ENCODE measurements around the gene FUT1.
"Not testable (repeated sequence)": the region's sequence is repeated elsewhere in the genome, so short reads cannot be mapped to it uniquely, and the experiment has no call there.

The FUT1 gene

DNA sequence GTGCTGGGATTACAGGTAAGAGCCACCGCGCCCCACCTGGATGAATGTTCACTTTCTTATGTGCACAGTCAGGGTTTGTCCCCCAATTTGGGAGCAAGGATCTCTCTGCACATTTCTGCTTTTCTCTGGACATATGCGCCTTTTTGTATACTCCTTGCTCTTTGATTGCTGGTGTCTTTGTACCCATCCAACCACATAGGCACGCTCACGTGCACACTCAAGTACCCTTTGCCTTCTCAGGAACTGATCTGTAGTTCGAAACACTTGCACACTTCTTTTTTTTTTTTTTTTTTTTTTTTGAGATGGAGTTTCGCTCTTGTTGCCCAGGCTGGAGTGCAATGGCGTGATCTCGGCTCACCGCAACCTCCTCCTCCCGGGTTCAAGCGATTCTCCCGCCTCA is 34.3 kb downstream of the FUT1 start:
- DNase-seq (ENCODE audit: low read depth in 2 of 2), result not testable (repeated sequence)

DNA sequence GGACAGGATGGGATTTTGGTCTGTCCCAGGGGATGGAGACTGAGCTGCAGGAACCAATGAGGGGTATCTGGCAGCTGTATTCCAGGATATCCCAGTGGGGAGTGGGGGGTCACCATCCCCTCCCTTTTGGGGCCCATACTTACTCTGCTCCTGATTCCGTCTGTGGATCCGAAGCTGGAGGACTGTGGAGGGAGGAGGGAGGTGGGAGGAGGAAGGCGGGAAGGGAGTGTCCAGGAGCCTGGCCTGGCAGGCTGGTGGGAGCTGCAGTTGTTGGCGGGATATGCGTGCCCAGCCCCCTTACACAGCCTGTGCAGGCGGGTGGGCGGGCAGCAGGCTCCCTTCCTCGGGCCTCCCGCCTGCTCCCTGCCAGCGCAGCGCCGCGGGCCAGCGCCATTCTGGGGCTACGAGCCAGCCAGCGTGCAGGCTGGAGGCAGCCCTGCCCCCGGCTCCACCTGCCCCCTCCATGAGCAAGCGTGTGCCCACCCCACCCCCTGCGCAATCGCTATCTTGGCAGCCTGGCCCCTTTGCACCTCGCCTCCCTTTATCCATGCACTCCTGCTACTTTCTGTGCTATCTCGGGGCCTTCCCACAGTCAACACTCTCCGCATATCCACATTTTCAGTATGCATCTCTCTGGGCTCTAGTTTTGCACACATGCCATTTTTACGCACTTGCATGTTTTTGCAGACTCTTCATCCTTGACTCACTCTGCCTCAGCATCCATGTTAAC is 35.7 kb downstream of the FUT1 start:
- DNase-seq (ENCODE audit: low read depth in 2 of 2), result no peak

DNA sequence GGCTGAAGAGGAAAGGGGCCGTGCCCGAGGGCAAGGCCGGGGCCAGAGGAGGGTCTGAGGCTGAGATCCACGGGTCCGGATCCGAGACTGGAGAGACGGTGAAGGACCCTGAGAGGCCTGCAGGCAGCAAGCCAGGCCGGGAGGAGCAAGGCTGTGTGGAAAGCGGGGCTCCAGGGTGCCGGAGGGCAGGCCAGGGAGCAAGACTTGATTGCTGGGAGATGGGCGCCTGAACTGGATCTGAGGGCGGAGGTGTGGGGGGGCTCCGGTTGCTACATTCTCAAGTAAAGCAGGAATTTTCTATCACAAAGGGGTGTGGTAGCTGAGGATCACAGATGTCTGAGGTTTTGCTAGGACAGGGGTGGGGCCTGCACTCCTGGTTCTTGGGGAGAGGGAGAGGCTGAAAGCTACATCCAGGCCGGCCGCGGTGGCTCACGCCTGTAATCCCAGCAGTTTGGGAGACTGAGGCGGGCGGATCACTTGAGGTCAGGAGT is 36.7 kb downstream of the FUT1 start:
- DNase-seq (ENCODE audit: low read depth in 2 of 2), result no peak

DNA sequence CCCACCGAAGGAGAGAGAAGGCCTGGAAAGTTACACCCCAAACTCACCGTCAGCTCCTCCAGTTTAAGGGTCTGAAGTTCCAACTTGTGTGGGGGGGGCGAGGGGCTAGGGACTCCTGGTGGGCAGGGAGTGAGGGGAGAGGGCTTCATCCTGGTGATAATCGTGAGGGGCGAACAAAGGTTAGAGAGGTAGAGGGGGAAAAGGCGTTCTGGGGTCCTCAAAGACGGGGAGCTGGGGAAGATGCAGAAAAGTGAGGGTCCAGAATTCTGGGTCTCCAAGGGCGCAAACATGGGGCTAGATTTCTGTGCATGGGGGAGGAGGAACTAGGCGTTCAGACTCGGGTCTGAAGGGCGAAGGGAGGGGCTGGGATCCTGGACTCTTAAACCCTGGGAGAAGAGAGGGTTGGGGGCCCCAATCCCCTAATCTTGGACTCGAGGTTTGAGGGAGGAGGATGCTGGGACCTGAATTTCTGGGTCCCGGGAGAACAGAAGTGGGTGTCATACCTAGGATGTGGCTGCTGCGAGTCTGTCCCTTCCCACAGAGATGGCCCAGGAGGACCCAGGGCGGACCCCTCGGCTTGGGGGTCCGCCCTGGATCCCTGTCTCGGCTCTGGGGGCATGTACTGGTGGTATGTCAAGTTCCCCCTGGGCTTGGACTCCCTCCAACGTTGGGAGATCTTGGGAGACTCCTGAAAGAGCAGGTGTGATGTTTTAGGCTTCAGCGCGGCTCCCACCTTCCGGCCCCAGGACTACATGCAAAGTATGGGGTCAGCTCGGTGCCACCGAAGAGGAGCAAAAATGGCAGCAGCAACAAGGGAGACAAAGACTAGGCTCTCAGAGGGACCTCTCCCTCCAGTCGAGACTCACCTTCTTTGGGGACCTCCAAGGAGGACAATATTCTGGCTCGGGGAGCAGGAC is 37.4 kb downstream of the FUT1 start:
- DNase-seq (ENCODE audit: low read depth in 2 of 2), result no peak

DNA sequence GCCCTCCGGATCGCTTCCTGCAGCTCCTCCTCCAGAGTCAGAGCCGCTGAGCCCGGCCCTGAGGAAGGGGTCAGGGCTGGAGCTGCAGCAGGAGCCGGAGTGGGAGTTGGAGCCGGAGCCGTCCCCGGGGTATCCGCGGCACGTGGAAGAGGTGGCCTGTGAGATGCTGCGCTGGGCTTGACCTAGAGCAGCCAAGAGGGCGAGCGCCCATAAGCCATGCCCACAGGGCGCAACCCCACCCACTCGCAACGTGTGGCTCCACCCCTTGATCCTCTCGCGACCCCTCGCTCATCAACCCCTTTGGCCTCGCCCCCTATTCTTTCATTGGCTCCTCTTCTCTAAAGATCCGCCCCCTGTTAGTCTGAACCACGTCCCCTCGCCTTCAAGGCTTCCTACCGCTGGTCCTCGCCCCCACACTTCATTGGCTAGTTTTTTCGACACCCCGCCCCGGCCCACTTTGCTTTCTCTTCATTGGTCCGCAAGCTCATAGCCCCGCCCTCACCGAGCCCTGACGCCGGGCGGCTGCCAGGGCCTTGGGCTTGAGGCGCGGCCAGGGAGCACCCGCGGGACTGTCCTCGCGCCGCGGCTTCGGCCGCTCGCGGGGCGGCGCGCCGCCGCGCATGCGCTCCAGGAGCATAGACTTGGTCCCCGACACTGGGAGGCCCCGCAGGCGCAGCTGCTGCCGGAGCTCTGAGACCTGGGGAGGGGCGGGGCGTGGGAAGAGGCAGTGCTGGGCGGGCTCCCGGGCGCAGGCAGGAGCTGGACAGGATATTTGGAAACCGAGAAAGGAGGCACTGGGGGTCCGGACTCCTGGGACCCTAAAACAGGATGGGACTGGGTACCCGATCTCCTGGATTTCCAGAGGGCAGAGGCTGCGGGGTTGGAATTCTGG is 38.3 kb downstream of the FUT1 start:
- peak; percentile 90 to 92 for DNase-seq (ENCODE audit: low read depth in 2 of 2)

DNA sequence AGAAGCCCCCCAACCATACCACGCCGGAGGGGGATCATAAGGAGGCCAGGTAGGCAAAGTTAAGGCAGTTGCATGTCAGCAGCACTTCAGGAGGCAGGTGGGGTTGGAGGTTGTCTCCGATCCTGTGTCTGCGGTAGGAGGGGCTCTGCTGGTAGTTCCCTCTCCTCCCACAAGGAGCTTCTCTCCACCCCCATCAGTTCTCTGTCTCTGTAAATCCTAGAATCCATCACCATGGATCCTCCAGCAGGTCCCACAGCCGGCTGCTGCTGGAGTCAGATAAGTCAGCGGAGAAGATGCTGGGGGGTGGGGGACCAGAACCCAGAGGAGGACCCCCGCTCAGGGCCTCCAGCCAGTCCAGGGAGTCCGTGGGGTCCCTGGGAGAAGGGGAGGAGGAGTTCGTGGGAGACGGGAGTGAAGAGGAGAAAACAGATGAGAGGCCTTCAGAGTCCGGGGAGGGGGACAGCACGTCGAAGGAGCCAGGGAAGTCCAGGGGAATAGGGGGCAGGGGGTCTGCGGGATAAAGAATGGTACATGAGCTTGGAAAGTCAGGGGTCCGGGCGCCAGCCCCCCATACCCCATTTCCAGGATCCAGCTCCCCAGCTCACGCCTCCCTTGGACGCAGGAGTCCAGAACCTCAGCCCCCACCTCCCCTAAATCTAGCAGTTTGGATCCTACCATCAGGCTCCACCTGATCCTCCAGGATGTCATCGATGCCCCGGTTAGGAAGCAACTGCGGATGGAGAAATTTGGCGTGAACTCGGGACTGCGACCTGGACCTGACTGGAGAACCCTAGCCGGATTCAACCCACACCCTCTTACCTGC is 39.2 kb downstream of the FUT1 start:
- no peak for DNase-seq (ENCODE audit: low read depth in 2 of 2)

DNA sequence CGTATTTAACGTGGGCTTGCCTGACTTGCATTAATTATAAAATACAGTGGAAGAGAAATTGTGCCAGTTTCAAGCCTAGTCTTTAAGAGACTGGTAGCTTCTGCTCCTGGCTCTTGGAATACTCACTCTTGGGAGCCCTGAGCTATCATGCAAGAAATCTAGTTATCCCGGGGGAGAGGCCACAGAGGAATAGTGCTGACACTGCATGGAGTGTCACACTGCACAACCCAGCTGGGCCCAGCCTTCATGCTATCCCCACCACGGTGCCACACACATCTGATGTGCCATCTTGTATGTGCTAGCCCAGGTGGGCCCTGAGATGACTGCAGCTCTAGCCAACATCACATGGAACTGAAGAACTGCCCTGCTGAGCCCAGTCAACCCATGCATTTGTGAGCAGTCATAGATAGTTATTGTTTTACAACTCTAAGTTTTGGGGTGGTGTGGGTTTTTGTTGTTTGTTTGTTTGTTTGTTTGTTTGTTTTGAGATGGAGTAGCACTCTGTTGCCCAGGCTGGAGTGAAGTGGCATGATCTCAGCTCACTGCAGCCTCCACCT is 41.3 kb downstream of the FUT1 start:
- no peak for DNase-seq (ENCODE audit: low read depth in 2 of 2)

DNA sequence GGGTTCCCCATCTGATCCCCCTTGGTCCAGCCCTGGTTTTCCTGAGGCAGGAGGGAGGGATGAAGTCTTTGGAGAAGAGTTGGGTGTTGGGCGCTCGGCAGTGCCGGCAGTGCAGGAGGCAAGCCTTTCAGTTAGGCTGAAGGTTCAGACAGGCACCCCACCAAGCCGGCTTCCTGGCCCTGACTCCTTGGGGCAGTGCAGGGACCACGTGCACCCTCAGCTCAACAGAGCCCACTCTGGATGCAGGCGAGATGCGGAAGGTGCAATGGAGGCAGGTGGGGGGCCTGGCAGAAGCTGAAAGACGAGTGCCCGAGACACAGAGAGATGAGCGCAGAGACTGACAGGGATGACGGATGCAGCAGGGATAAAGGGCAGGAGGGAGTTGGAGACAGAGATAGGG is 44.0 kb downstream of the FUT1 start:
- DNase-seq (ENCODE audit: low read depth in 2 of 2), result no peak

DNA sequence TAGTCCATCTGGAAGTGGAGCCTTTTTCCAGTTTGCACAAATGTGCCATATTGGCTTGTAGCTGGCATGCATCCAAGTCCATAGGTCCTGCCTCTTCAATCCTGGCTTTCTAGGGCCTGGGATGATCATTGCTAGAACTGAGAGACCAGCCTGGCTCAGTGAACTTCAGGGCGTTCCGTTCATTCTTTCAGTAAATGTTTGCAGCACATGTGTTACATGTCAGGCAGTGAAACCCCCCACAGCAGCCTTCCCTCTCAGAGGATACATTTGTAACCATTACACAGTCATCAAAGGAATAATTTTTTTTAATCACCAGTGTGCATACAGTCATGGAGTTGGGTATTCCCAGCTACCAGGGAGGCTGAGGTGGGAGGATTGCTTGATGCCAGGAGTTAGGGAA is 47.0 kb downstream of the FUT1 start:
- no peak for DNase-seq (ENCODE audit: low read depth in 2 of 2)

DNA sequence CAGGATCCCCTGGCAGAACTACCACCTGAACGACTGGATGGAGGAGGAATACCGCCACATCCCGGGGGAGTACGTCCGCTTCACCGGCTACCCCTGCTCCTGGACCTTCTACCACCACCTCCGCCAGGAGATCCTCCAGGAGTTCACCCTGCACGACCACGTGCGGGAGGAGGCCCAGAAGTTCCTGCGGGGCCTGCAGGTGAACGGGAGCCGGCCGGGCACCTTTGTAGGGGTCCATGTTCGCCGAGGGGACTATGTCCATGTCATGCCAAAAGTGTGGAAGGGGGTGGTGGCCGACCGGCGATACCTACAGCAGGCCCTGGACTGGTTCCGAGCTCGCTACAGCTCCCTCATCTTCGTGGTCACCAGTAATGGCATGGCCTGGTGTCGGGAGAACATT is 49.1 kb downstream of the FUT1 start:
- no peak for DNase-seq (ENCODE audit: low read depth in 2 of 2)

DNA sequence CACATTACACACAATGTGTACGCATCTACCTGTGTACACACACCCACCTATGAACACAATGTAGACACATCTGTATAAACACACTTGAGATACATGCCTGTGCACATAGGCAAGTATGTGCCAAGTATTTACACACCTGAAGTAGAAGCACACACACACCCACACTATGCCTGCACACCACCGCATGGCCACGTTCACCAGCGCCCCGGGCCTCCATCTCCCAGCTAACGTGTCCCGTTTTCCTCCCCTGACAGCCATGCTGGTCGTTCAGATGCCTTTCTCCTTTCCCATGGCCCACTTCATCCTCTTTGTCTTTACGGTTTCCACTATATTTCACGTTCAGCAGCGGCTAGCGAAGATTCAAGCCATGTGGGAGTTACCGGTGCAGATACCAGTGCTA is 49.7 kb downstream of the FUT1 start:
- no peak for DNase-seq (ENCODE audit: low read depth in 2 of 2)

DNA sequence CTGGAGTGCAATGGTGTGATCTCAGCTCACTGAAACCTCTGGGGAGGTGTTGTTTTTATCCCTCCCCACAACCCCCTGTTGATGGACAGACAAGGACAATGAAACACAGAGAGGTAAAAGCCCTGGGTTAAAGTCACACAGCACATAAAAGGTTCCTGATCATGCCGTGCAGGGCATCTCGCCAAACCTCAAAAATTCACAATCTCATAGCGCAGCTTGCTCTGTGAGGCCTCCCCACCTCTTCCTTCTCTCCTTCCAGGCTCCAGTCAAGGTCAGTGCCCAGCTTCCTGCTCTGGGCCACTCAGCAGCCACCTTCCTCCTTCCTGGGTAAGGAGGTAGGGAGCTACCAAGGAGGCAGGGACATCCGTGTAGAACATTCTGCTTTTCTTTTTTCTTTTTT is 54.4 kb downstream of the FUT1 start:
- DNase-seq (ENCODE audit: low read depth in 2 of 2), result no peak
